GM23338 (cell line): ENCODE measurements around the gene PTPRN2.

Experiments used
- TF ChIP-seq, protein P1 (sequence below), 2 experiments: fragments of 200-600 bp in 1 of 2; sonication (generic) in 1 of 2; conservative IDR thresholded peaks; 2 replicates each; pipeline versions ENCODE4 v1.5.1 to v1.6.1; 2016 to 2017; ENCODE audit warnings: antibody characterized with exemption in 2 of 2, low read depth in 2 of 2, mild to moderate bottlenecking in 2 of 2, moderate library complexity in 1 of 2
- TF ChIP-seq, protein P2 (sequence below): IDR thresholded peaks from one replicate; pipeline ENCODE4 v1.6.1; 2018; ENCODE audit warnings: antibody characterized with exemption; ENCODE audit not compliant: unreplicated experiment

DNA sequence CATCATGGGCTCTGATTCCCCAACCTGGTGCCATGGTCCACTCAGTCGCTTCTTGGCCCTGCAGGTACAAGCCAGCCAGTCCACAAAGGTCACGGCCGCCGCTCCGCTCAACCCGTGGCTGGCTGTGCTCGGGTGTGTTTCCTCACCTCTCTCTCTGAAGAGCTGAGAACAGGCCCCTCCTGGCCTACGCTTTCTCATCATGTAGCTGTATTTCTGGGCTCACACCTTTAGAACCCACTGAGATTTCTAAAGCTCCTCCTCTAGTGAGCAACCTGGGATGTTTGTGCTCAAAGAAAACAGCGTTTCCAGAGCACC is 30.2 kb downstream of the PTPRN2 start:
- TF ChIP-seq, protein P1, sequence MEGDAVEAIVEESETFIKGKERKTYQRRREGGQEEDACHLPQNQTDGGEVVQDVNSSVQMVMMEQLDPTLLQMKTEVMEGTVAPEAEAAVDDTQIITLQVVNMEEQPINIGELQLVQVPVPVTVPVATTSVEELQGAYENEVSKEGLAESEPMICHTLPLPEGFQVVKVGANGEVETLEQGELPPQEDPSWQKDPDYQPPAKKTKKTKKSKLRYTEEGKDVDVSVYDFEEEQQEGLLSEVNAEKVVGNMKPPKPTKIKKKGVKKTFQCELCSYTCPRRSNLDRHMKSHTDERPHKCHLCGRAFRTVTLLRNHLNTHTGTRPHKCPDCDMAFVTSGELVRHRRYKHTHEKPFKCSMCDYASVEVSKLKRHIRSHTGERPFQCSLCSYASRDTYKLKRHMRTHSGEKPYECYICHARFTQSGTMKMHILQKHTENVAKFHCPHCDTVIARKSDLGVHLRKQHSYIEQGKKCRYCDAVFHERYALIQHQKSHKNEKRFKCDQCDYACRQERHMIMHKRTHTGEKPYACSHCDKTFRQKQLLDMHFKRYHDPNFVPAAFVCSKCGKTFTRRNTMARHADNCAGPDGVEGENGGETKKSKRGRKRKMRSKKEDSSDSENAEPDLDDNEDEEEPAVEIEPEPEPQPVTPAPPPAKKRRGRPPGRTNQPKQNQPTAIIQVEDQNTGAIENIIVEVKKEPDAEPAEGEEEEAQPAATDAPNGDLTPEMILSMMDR (conservative IDR thresholded peaks at IDR 0.05; ENCODE audit: low read depth in 2 of 2) = no peak
- TF ChIP-seq, protein P2, sequence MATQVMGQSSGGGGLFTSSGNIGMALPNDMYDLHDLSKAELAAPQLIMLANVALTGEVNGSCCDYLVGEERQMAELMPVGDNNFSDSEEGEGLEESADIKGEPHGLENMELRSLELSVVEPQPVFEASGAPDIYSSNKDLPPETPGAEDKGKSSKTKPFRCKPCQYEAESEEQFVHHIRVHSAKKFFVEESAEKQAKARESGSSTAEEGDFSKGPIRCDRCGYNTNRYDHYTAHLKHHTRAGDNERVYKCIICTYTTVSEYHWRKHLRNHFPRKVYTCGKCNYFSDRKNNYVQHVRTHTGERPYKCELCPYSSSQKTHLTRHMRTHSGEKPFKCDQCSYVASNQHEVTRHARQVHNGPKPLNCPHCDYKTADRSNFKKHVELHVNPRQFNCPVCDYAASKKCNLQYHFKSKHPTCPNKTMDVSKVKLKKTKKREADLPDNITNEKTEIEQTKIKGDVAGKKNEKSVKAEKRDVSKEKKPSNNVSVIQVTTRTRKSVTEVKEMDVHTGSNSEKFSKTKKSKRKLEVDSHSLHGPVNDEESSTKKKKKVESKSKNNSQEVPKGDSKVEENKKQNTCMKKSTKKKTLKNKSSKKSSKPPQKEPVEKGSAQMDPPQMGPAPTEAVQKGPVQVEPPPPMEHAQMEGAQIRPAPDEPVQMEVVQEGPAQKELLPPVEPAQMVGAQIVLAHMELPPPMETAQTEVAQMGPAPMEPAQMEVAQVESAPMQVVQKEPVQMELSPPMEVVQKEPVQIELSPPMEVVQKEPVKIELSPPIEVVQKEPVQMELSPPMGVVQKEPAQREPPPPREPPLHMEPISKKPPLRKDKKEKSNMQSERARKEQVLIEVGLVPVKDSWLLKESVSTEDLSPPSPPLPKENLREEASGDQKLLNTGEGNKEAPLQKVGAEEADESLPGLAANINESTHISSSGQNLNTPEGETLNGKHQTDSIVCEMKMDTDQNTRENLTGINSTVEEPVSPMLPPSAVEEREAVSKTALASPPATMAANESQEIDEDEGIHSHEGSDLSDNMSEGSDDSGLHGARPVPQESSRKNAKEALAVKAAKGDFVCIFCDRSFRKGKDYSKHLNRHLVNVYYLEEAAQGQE = no peak
